GM13977 (cell line): ENCODE measurements around the gene LRP1B.

Experiments used
- DNase-seq: peaks from one replicate; pipeline ENCODE4 v3.0.0; 2012; ENCODE audit warnings: low spot score
- CTCF ChIP-seq: IDR thresholded peaks from 2 replicates; pipeline ENCODE4 v1.5.1; 2012; ENCODE audit warnings: mild to moderate bottlenecking, control low read depth; ENCODE audit not compliant: insufficient read depth; ENCODE audit errors: extremely low read depth, missing control alignments
- in situ Hi-C: fragments of 300-500 bp; cut with MboI; formaldehyde crosslinking; loops from one replicate; pipeline ENCODE4 v1.12.0; 2022; ENCODE audit warnings: low sequenced_read_pairs, low pct_unique_long_range_greater_than_20kb, mixed read lengths, inconsistent platforms; ENCODE audit not compliant: unreplicated experiment

Gene LRP1B

GRCh38 chr2:140639628-140640027, 1491.2 kb downstream of the LRP1B start:
- TF ChIP-seq CTCF, result no peak
- peak; percentile 12 for DNase-seq
- in situ Hi-C loops, result no loop called here

GRCh38 chr2:140630557-140630956, 1500.3 kb downstream of the LRP1B start:
- TF ChIP-seq CTCF, result no peak
- in situ Hi-C loops, result no loop called here
- DNase-seq, result no peak

DNA sequence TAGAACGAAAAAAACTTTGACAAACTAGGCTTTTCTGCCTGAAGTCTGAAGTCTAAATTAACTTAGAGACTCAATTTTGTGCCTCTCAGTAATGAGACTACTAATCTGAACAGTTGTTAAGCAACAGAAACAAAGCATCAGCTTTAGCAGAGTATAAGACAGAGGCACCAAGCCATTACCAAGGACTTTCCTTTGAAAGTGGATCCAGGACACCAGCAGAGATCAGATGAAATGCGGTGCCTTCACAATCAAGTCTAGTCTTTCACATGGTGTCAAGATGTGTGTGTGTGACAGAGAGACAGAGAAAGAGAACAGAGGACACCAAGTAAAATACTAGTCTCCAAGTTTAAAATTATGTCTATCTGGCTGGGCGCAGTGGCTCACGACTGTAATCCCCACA, 1502.9 kb downstream of the LRP1B start:
- in situ Hi-C loops, result no loop called here
- DNase-seq, result no peak
- TF ChIP-seq CTCF, result no peak

DNA sequence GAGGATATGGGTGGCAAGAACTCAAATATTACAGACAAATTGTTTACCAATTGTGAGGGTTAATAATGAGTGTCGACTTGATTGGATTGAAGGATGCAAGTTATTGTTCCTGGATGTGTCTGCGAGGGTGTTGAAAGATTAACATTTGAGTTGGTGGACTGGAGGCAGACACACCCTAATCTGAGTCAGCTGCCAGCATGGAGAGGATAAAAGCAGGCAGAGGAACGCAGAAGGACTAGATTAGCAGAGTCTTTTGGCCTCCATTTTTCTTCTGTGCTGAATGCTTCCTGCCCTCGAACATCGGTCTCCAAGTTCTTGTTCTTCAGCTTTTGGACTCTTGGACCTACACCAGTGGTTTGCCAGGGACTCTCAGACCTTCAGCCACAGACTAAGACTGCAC, 1503.7 kb downstream of the LRP1B start:
- in situ Hi-C loops, result no loop called here
- TF ChIP-seq CTCF, result no peak
- DNase-seq, result no peak

GRCh38 chr2:140624200-140624599, 1506.6 kb downstream of the LRP1B start:
- DNase-seq, result no peak
- in situ Hi-C loops, result no loop called here
- no peak for TF ChIP-seq CTCF

GRCh38 chr2:140621583-140622362, 1509.0 kb downstream of the LRP1B start:
- no peak for TF ChIP-seq CTCF
- in situ Hi-C loops, result no loop called here
- no peak for DNase-seq

GRCh38 chr2:140604788-140605187, 1526.0 kb downstream of the LRP1B start:
- no peak for DNase-seq
- in situ Hi-C loops, result no loop called here
- TF ChIP-seq CTCF, result no peak
